ENCODE measurements around the gene CDH13.

GRCh38 chr16:83830091-83830768, 1203.5 kb downstream of the CDH13 start:
- no peak for TF ChIP-seq TAF1 (IDR thresholded peaks at IDR 0.05; ENCODE audit: low read depth)
- no peak for TF ChIP-seq CTCF (IDR thresholded peaks at IDR 0.05; ENCODE audit: poor library complexity, severe bottlenecking)
- no peak for TF ChIP-seq EZH2 (IDR thresholded peaks at IDR 0.05; ENCODE audit: borderline replicate concordance, insufficient read depth, low read length, poor library complexity, severe bottlenecking)
- TF ChIP-seq POLR2AphosphoS5 (IDR thresholded peaks at IDR 0.05), result no peak

Measured in neural cell (in vitro differentiated cells).